DLD1 (cell line): Measurements from ENCODE around the gene RHBDF1.
"Not testable (repeated sequence)": the region's sequence is repeated elsewhere in the genome, so short reads cannot be mapped to it uniquely, and the experiment has no call there.

Experiments used
- in situ Hi-C: cut with HindIII; loops from 2 replicates; pipeline ENCODE4 v1.10.0; 2017; ENCODE audit warnings: low sequenced_read_pairs

The RHBDF1 gene

GRCh38 chr16:59440-60059 lies 12.9 kb downstream of the RHBDF1 start:
- in situ Hi-C loops = no loop called here

DNA sequence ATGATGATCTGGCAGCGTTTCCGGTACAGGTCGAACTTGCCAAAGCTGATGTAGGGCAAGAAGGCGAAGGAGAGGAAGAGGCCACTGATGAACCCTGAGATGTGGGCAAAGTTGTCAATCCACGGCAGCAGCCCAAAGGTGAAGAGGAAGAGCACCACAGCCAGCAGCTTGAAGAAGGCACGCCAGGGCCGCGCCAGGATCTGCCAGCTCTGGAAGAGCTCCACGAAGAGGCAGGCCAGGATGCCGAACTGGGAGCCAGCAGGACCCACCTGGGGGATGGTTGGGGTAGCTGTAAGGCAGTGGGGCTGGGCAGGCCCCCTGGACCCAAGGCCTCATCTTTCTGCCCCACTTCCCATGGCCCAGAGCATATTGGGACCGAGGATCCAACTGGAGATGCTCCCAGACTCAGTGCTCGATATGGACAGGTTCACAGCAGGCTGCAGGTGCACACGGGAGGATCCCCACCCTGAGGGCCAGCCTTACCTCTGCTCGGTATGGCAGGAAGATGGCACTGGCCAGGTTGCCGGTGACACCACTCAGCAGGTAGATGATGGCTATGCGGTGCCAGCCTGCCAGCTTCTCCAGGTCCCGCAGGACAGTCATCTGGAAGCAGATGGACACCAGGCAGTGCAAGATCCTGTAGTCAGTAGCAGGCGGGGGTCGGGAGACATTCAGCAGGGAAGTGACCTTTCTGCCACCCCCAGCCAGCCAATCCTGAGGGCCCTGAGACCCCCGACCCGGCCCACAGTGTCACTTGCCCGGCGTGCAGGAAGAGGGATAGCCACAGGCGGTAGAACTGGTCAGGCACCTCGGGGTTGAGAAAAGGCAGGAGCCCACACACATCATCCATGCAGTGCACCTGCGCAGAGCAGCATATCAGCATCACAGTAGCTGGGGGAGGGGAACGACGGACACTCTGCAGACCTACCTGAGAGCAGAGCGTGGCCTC lies 13.7 kb downstream of the RHBDF1 start:
- in situ Hi-C loops = no loop called here

- in situ Hi-C loops = no loop called here
Observed at GRCh38 chr16:57711-58110, 14.7 kb downstream of the RHBDF1 start.

GRCh38 chr16:56231-56927 lies 16.1 kb downstream of the RHBDF1 start:
- in situ Hi-C loops = no loop called here

DNA sequence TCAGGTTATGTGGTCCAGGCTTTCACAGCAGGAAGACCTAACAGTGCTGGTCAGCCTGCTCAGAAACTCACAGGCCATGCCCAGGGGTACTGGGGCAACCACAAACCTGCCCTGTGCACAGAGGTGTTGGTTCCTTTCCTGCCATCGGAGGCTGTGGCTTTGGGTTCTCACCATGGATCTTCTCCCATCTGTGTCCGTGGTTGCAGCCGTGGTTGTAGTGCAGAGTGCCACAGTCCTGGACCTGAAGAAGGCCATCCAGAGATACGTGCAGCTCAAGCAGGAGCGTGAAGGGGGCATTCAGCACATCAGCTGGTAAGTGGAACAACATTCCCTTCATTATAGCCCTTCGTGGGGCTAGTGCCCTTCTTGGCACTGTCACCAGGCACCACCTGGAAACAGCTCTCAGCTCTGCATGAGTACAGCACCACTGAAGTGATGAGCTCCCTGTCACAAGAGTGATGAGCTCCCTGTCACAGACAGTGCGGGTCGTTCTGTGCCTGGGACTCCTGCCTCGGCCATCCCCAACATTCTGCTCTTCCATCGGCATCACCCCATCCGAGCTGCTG lies 16.8 kb downstream of the RHBDF1 start:
- in situ Hi-C loops = no loop called here

DNA sequence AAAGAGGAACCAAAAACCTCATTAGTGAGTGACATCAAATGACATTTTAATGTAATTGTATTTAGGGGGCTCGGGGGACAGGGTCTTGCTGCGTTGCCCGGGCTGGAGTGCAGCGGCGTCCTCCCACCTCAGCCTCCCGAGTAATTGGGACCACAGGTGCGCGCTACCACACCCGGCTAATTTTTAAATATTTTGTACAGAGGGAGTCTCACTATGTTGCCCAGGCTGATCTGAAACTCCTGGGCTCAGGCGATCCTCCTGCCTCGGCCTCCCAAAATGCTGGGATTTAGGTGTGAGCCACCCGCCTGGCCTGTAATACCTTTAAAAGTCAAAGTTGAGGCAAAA lies 18.2 kb downstream of the RHBDF1 start:
- in situ Hi-C loops = no loop called here

DNA sequence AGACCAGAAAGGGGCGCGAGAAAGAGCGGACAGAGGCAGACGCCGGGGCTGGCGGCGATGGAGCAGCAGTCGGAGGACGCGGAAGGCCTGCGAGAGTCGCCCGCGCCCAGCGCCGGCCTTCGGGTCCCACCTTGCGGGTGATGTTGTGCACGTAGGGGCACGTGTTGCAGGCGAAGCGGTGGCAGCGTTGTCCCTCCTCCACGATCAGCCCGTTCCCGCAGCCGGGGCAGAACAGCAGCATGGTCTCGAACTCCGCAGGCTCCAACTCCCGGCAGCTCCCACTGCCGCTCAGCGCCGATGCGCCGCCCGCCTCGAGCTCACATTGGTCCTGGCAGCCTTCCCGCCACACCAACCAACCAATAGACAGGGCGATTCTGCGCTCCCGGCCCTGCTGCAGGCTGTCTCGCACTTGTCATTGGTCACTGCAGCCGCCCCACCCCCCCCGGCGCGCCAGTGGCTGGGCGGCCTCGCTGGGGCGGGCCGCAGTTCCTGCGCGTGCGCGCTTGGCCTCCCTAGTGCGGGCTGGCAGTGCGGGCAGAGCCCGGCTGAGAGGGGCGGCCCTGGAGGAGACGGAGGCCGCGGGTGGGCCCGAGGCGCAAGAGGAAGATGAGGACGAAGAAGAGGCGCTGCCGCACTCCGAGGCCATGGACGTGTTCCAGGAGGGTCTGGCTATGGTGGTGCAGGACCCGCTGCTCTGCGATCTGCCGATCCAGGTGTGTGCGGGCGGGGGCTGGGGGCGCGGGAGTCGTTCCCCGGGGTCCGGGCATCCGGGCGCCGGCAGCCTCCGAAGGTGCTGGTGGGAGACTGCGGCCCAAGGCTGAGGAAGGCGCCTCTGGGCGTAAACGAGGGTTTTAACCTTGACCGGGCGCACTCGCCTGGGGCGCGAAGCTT lies 18.8 kb downstream of the RHBDF1 start, which contains the start of the genes POLR3K and SNRNP25:
TSS of gene POLR3K (minus strand) at position 263 of the 891 bp plus-strand sequence. CDS start at position 241, 22 bp downstream.
TSS of gene SNRNP25 (plus strand) at position 483 of the 891 bp plus-strand sequence. CDS start at position 672, 189 bp downstream.
- in situ Hi-C loops = no loop called here

DNA sequence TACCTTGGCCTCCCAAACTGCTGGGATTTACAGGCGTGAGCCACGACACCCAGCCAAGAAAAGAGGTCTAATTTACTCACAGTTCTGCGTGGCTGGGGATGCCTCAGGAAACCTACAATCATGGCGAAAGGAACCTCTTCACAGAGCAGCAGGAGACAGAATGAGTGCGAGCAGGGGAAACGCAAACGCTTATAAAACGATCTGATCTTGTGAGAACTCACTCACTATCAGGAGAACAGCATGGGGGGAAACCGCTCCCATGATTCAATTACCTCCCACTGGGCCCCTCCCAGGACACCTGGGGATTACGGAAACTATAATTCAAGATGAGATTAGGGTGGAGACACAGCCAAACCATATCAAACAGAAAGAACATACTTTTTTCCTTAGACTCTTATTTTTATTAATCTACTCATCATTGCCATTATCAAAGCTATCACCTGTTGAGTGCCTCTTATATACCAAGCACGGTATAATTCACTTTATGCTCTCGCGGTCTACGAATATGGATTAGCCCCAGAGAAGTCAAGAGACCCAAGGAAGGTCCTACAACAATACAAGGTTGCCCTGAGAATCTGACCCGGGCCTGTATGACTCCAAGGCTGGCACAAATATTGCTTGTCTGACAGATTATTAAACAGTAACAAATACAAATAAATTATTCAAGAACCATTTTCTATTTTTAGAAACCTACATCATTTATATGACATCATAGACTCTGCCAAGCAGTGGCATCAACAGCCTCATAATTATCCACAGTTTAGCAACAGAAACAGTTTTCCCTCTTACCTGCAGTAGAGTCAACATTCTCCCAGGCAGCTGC lies 21.5 kb downstream of the RHBDF1 start:
- in situ Hi-C loops = no loop called here

DNA sequence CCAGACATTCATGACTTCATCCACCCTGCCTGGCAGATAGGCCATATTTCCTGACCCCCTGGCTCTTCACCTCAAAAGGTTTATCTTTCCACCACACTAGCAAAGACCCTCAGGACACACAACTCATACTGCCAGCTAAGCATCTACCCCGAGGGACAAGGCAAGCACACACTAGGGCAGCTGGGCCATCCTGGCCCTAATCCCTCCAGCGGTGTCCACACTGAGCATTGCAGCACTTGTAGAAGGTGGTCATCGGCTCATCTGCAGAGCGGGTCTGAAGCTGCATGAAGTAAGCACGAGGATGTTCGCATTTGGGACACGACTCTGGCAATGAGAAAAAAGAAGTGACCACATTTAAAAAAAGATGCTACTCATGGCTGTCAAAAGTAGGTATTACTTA lies 25.2 kb downstream of the RHBDF1 start:
- in situ Hi-C loops = no loop called here

- in situ Hi-C loops = not testable (repeated sequence)
Observed at GRCh38 chr16:46510-46909, 25.9 kb downstream of the RHBDF1 start.

DNA sequence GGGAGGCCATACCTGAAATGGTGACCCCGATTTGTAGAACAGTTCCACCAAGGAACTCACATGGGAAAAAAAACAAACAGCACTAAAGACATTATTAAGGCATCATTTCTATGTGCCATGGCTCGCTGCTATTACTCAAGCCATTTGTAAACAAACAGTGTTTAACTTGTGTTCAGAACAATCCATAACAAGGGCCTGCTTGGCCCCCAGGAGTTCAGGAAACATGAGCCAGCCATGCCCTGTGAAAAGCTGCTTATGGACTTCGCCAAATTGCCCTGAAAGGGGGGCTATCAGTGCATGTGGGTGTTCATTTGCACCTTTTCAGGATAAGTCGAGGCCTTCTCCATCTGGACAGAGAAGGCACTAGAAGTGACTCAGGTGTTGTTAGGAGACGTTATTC lies 27.0 kb downstream of the RHBDF1 start:
- in situ Hi-C loops = no loop called here

GRCh38 chr16:44655-45054 lies 27.8 kb downstream of the RHBDF1 start:
- in situ Hi-C loops = no loop called here

DNA sequence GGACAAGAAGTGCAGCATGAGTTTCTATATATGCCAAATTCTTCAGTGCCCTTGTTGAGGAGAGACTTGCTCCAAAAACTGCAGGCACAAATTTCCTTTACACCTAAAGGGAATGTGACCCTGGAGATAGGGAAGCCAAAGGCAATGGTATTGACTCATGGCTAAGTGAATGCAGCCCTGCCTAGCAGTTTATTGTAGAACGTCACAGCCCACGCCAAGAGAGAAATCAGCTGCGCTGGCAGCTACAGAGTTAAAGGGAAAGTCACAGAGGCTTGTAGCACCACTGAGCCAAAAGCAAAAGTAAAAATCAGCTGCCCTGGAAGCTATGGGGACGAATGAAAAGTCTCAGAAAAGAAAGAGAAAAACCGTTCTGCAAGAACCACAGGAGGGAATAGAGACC lies 29.1 kb downstream of the RHBDF1 start:
- in situ Hi-C loops = no loop called here

DNA sequence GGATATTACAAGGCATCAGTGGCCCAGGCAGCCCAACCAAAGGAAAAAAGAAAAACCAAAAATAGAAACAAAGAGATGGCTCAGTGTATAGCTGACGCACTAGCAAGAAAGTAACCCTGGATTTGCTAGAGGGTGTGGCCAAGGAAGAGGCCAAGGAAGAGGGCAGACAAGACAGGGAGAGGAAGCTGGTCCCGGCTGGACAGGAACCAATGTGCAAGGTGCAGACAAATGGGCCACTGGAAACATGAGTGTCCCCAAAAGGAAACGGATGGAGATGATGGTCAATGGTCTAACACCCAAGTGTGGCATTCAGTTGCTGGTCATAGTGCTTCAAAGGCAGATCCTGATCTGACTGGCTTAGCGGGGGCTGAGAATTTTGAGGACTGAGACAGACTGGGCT lies 29.7 kb downstream of the RHBDF1 start:
- in situ Hi-C loops = no loop called here

- in situ Hi-C loops = no loop called here
Observed at GRCh38 chr16:42069-42457, 30.4 kb downstream of the RHBDF1 start.

DNA sequence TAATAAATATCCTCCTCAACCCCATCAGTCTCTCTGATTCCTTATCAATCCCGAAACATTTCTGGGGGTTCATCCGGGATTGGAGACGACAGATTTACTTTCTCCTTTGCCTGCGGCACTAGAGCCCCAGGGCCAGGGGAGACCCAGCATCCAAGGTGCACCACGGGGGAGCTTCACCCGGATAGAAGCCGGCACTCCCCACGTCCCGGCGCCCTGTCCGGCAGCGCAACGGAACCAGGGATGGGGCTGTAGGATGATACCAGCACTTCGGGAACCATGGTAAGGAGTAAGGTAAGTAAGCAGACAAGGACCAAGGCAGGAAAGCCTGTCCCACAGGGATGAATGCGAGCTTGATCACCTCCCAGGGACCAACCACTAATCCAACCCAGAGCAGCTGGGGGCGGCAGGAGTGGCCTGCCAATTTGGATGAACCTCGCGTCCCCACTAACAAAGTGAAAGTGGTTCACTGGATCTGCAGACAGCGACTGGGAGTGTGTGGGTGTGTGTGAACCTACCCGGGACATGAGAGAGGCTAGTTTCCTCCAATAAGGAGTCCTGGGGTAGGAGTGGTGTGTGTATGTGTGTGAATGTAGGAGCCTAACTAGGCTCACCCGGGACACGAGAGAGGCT lies 30.9 kb downstream of the RHBDF1 start:
- in situ Hi-C loops = no loop called here

DNA sequence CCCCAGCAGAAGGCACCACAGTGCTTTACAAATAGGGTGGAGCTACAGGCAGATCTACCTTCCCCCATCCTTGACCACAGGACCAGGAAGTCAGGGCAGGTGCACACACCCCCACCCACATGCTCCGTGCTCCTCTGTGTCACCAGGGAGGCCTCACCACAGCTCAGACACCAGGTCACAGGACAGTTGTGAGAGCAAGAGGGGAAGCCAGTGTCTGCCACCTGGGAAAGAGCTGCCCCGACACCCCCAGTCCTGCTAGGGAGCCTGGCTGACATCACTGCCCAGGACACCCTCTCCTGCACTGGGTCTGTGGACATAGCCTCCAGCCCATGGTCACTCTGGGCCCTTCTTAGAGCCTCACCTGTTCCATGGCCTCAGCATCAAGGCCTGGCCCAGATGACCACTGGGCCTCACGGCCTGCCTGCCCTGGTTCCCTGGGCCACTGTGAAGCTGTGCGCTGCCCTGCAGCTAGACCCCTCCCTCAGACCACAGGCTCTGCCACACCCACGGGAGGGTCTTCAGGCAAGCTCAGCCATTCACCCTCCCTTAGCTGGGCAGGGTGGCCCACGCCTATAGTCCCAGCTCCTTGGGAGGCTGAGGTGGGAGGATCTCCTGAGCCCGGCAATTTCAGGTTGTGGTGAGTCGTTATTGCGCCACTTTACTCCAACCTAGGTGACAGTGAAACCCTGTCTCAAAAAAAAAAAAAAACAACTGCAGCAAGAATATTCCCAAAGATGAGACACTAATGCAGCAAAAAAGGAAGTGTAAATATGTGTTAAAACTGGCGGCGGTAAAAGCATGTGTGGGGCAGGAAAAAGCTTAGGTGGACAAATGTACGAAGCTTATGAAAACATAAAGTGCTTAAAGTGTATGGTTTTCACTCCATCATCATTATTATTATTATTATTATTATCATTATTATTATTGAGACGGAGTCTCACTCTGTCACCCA lies 33.2 kb downstream of the RHBDF1 start:
- in situ Hi-C loops = no loop called here

DNA sequence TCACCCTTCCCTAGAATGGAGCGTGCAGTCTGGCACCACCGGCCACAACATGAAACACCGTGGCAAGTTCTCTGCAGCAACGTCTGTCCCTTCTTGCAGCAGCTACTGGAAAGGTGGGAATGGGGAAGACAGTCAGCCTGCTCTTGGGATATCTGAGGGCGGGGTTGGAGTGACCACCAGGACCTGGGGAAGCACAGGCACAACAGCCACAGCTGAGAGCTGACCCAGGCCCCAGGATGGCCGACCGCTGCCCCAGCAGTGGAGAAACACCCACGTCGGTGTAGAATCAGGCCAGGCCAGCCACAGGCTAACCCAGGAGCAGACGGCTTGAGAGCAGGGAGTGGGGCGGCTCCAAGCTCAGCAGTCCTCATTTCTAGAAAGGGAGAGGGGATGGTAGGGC lies 34.2 kb downstream of the RHBDF1 start:
- in situ Hi-C loops = not testable (repeated sequence)
